ENCODE measurements around the gene NOP56. TPM values are rescaled to one million over a fixed set of nuclear protein-coding genes. Genes with fewer than 3 reads are reported as not detected.

NOP56 gene
- polyA plus RNA-seq, 2 of the 4 experiments (the other 2 are of a cell fraction): 571 to 658 TPM

GRCh38 chr20:2652724-2653555 lies 508 bp downstream of the NOP56 start:
- ATAC-seq: peak; percentile 52 to 69
- ChIA-PET POLR2A (interaction anchor here (0.5 to 2.8 kb wide), 16 partner anchors 8 to 550 kb away, joined by 3 to 50 read pairs (median 7); partner anchors contain the start of genes IDH3B and SNRPB), CTCF (interaction anchor here (0.8 to 13.5 kb wide), 7 partner anchors 8 to 129 kb away, joined by 3 to 165 read pairs (median 5); partner anchors contain the start of gene IDH3B)
- Histone ChIP-seq H3K4me3 (peak overlapping the region; percentile 78), H3K4me2 (peak overlapping the region; percentile 98), H3K9me3 (no peaks in the 10 kb centered on the region), H3K27ac (peak overlapping the region; percentile 95 to 96), H3K4me1 (peaks cover 34% of the 10 kb centered on the region)
- WGBS (ENCODE audit: missing lambda C conversion rate): 0% methylated on average over 35 of the region's 56 CpGs
- DNase-seq (ENCODE audit: low read depth in 1 of 2, low spot score in 1 of 2): no peak
- TF ChIP-seq HOXA7 (CRISPR knock-in tag; IDR thresholded peaks at IDR 0.05) (0 out of 2 replicates have a peak, but pooled peaks have one; percentile 50), FOXS1 (CRISPR knock-in tag; IDR thresholded peaks at IDR 0.05) (no peak), PBX3 (IDR thresholded peaks at IDR 0.05) (0 out of 2 replicates have a peak, but pooled peaks have one; percentile 4), JUN (IDR thresholded peaks at IDR 0.05) (peak in 1 of 2 experiments; percentile 79; a peak in 4 of 5 replicates), KDM5A (IDR thresholded peaks at IDR 0.05) (peak; percentile 63; the same call in 1 of the 2 replicates), FOSL2 (IDR thresholded peaks at IDR 0.05) (no peak), FOSL2 (CRISPR knock-in tag; IDR thresholded peaks at IDR 0.05) (peak; percentile 10; the same call in 1 of the 2 replicates), TP53 (CRISPR knock-in tag; IDR thresholded peaks at IDR 0.05) (peak; percentile 78; the same call in 1 of the 2 replicates), ATOH8 (CRISPR knock-in tag; IDR thresholded peaks at IDR 0.05; ENCODE audit: low read depth) (peak; percentile 84; the same call in 1 of the 2 replicates), POLR2AphosphoS2 (conservative IDR thresholded peaks at IDR 0.05; ENCODE audit: low read length) (no peak), E2F6 (IDR thresholded peaks at IDR 0.05; ENCODE audit: borderline replicate concordance, low read depth) (peak; percentile 88), ZC3H11A (IDR thresholded peaks at IDR 0.05) (no peak), MYC (IDR thresholded peaks at IDR 0.05; ENCODE audit: borderline replicate concordance, low read length) (peak; percentile 80), EHF (CRISPR knock-in tag; IDR thresholded peaks at IDR 0.05) (0 out of 2 replicates have a peak, but pooled peaks have one; percentile 49), NPAS2 (CRISPR knock-in tag; IDR thresholded peaks at IDR 0.05; ENCODE audit: borderline replicate concordance) (0 out of 2 replicates have a peak, but pooled peaks have one; percentile 44), HOXB5 (CRISPR knock-in tag; IDR thresholded peaks at IDR 0.05) (peak; percentile 89; the same call in 1 of the 2 replicates), ZNF302 (CRISPR knock-in tag; IDR thresholded peaks at IDR 0.05) (no peak), ELK1 (IDR thresholded peaks at IDR 0.05; ENCODE audit: low read depth, low read length) (no peak), USF2 (IDR thresholded peaks at IDR 0.05) (peak; percentile 73), RNF2 (IDR thresholded peaks at IDR 0.05; ENCODE audit: borderline replicate concordance, low read depth) (peak; percentile 88; the same call in 1 of the 2 replicates), HOXB13 (CRISPR knock-in tag; IDR thresholded peaks at IDR 0.05; ENCODE audit: low read depth) (peak; percentile 63), PHF8 (IDR thresholded peaks at IDR 0.05; ENCODE audit: borderline replicate concordance, low read depth) (peak; percentile 97), MAX (IDR thresholded peaks at IDR 0.05) (peak; percentile 99), CTCF (IDR thresholded peaks at IDR 0.05) (no peak), TFCP2L1 (CRISPR knock-in tag; IDR thresholded peaks at IDR 0.05) (0 out of 2 replicates have a peak, but pooled peaks have one; percentile 51)
- no peak for FAIRE-seq

Data from A549 (cell line).